Body of pancreas (tissue), 4 donors: Measurements from ENCODE around the gene DGKD.

Experiments
- POLR2A ChIP-seq, 3 donors: fragments of 450-650 bp; IDR thresholded peaks; one replicate each; pipeline ENCODE4 v1.6.1; 2016; ENCODE audit warnings: antibody characterized with exemption in 3 of 3, mild to moderate bottlenecking in 2 of 3
- TF ChIP-seq, protein P1 (sequence below), 7 experiments: fragments of 450-650 bp in 4 of 7; fragments of 200-600 bp in 3 of 7; sonication (generic) in 3 of 7; IDR thresholded peaks; one replicate each; pipeline ENCODE4 v1.5.1; 2016 to 2019; ENCODE audit warnings: antibody characterized with exemption in 7 of 7

DNA sequence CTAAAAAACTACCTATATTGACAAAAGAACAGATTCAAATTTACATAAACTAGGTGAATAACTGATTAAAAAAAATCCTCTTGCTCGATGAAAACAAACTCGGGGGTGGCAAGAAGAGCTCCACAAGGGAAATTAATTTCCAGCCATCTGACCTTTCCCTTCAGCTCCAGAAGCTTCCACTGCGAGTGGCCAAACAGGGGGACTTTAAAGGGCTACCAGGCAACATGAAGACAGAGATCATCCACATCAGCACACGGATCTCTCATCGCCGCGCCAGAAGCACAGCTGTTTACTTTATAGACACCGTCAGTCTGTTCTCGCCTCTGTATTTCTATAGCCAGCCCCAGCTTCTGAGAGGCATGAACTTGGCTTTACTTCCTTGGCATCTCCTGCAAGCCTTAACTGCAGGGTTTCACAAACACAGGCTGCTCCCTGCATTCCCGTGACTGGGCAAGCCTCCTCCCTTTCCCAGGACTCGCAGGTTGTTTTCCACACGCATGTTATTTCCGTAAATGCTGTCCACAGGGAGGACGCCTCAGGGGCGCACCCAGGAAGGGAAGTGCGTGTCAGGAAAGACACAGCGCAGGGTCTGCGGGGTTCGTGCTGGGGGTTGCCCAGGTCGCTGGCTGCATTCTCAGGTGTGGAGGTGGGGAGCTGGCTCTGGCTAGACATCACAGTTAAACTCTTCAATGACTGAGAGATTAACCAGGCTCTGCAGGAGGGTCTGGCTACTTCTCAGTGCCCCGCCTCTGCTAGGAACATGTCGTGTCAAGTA, 127.3 kb downstream of the DGKD start:
- TF ChIP-seq, protein P1, sequence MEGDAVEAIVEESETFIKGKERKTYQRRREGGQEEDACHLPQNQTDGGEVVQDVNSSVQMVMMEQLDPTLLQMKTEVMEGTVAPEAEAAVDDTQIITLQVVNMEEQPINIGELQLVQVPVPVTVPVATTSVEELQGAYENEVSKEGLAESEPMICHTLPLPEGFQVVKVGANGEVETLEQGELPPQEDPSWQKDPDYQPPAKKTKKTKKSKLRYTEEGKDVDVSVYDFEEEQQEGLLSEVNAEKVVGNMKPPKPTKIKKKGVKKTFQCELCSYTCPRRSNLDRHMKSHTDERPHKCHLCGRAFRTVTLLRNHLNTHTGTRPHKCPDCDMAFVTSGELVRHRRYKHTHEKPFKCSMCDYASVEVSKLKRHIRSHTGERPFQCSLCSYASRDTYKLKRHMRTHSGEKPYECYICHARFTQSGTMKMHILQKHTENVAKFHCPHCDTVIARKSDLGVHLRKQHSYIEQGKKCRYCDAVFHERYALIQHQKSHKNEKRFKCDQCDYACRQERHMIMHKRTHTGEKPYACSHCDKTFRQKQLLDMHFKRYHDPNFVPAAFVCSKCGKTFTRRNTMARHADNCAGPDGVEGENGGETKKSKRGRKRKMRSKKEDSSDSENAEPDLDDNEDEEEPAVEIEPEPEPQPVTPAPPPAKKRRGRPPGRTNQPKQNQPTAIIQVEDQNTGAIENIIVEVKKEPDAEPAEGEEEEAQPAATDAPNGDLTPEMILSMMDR (IDR thresholded peaks at IDR 0.05) = no peak
- TF ChIP-seq POLR2A (IDR thresholded peaks at IDR 0.05) = no peak
